Nephron (organoid): ENCODE data around the gene IRS1.

ENCODE experiments used
- H3K27ac Mint-ChIP-seq, 3 experiments: 2 replicates each; pipeline ENCODE4 v1.8.0; 2020; ENCODE audit warnings: mixed read lengths in 3 of 3, mild to moderate bottlenecking in 2 of 3, moderate library complexity in 1 of 3
- H3K27me3 Mint-ChIP-seq: 2 replicates; pipeline ENCODE4 v1.8.0; 2021; ENCODE audit warnings: low read depth, mild to moderate bottlenecking, moderate library complexity, mixed read lengths
- H3K36me3 Mint-ChIP-seq: 2 replicates; pipeline ENCODE4 v1.8.0; 2020; ENCODE audit warnings: low read depth, mixed read lengths
- H3K4me1 Mint-ChIP-seq: 2 replicates; pipeline ENCODE4 v1.8.0; 2020; ENCODE audit warnings: mixed read lengths
- H3K4me3 Mint-ChIP-seq, 3 experiments: 2 replicates each; pipeline ENCODE4 v1.8.0; 2020; ENCODE audit warnings: mild to moderate bottlenecking in 3 of 3, mixed read lengths in 3 of 3, moderate library complexity in 2 of 3
- H3K9me3 Mint-ChIP-seq: 2 replicates; pipeline ENCODE4 v1.8.0; 2020; ENCODE audit warnings: mixed read lengths
- CTCF ChIP-seq, 3 experiments: fragments of 200-600 bp; sonication (generic); IDR thresholded peaks; one replicate each; pipeline ENCODE4 v1.5.0; 2021; ENCODE audit warnings: antibody characterized with exemption in 3 of 3; ENCODE audit not compliant: unreplicated experiment in 3 of 3

IRS1 gene

GRCh38 chr2:226767056-226767813 is 32.4 kb downstream of the IRS1 start:
- Mint-ChIP-seq H3K27ac (no peak overlapping the region), H3K4me1 (peaks cover 68% of the 10 kb centered on the region), H3K4me3 (no peak overlapping the region), H3K27me3 (no peaks in the 10 kb centered on the region), H3K9me3 (no peaks in the 10 kb centered on the region), H3K36me3 (peaks cover 19% of the 10 kb centered on the region)
- TF ChIP-seq CTCF (IDR thresholded peaks at IDR 0.05; ENCODE audit: unreplicated experiment in 3 of 3): no peak

GRCh38 chr2:226766352-226767055 is 33.1 kb downstream of the IRS1 start:
- no peak for TF ChIP-seq CTCF (IDR thresholded peaks at IDR 0.05; ENCODE audit: unreplicated experiment in 3 of 3)

GRCh38 chr2:226763320-226763719 is 36.3 kb downstream of the IRS1 start:
- TF ChIP-seq CTCF (IDR thresholded peaks at IDR 0.05; ENCODE audit: unreplicated experiment in 3 of 3): no peak
- Mint-ChIP-seq H3K27me3 (no peaks in the 10 kb centered on the region), H3K27ac (peak overlapping the region in 2 of 3 experiments; percentile 29 to 44), H3K36me3 (peaks cover 19% of the 10 kb centered on the region), H3K9me3 (no peaks in the 10 kb centered on the region), H3K4me1 (peaks cover 71% of the 10 kb centered on the region), H3K4me3 (peak overlapping the region in 1 of 3 experiments; percentile 20)

More at GRCh38 chr2:226766352-226767055, 33.1 kb downstream of the IRS1 start:
- H3K27me3 Mint-ChIP-seq: no peaks in the 10 kb centered on the region
- peaks cover 19% of the 10 kb centered on the region for H3K36me3 Mint-ChIP-seq
- peaks cover 67% of the 10 kb centered on the region for H3K4me1 Mint-ChIP-seq
- H3K9me3 Mint-ChIP-seq: no peaks in the 10 kb centered on the region
- H3K4me3 Mint-ChIP-seq: no peak overlapping the region
- H3K27ac Mint-ChIP-seq: peak overlapping the region in 1 of 3 experiments; percentile 10

- no peak for TF ChIP-seq CTCF (IDR thresholded peaks at IDR 0.05; ENCODE audit: unreplicated experiment in 3 of 3)
- no peak overlapping the region for H3K4me3 Mint-ChIP-seq
- no peaks in the 10 kb centered on the region for H3K27me3 Mint-ChIP-seq
- H3K4me1 Mint-ChIP-seq: peaks cover 55% of the 10 kb centered on the region
- no peak overlapping the region for H3K27ac Mint-ChIP-seq
- peaks cover 19% of the 10 kb centered on the region for H3K36me3 Mint-ChIP-seq
- H3K9me3 Mint-ChIP-seq: no peaks in the 10 kb centered on the region
Observed at GRCh38 chr2:226761195-226761583, 38.4 kb downstream of the IRS1 start.

GRCh38 chr2:226760412-226761194 is 39.0 kb downstream of the IRS1 start:
- Mint-ChIP-seq H3K36me3 (peaks cover 19% of the 10 kb centered on the region), H3K9me3 (no peaks in the 10 kb centered on the region), H3K4me1 (peaks cover 61% of the 10 kb centered on the region), H3K27ac (peak overlapping the region; percentile 35 to 59 (median 43)), H3K4me3 (peak overlapping the region in 1 of 3 experiments; percentile 25), H3K27me3 (no peaks in the 10 kb centered on the region)
- no peak for TF ChIP-seq CTCF (IDR thresholded peaks at IDR 0.05; ENCODE audit: unreplicated experiment in 3 of 3)
